SIG-M5 treated with dmso at 0.1 percent for 504 hours (cell line): Measurements from ENCODE around the gene MYO9B.
"Not testable (repeated sequence)": the region's sequence is repeated elsewhere in the genome, so short reads cannot be mapped to it uniquely, and the experiment has no call there.

Experiments used
- DNase-seq: peaks from one replicate; lab custom pipeline; 2025; ENCODE audit not compliant: unreplicated experiment; lab: John Stamatoyannopoulos, UW

Gene MYO9B

GRCh38 chr19:17171874-17172273 is 96.3 kb downstream of the MYO9B start:
- DNase-seq: no peak

- DNase-seq: no peak
Observed at GRCh38 chr19:17172624-17173345, 97.2 kb downstream of the MYO9B start.

GRCh38 chr19:17178291-17178690 is 102.7 kb downstream of the MYO9B start:
- no peak for DNase-seq

- DNase-seq: no peak
Observed at GRCh38 chr19:17180997-17181702, 105.6 kb downstream of the MYO9B start.

- DNase-seq: no peak
Observed at GRCh38 chr19:17183271-17183761, 107.7 kb downstream of the MYO9B start.

GRCh38 chr19:17183858-17184321 is 108.3 kb downstream of the MYO9B start:
- DNase-seq: peak; percentile 38

- no peak for DNase-seq
Observed at GRCh38 chr19:17184371-17184841, 108.8 kb downstream of the MYO9B start.

- DNase-seq: no peak
Observed at GRCh38 chr19:17185590-17185989, 110.0 kb downstream of the MYO9B start.

GRCh38 chr19:17191736-17192135 is 116.2 kb downstream of the MYO9B start:
- not testable (repeated sequence) for DNase-seq

- DNase-seq: no peak
Observed at GRCh38 chr19:17192751-17193150, 117.2 kb downstream of the MYO9B start.

- no peak for DNase-seq
Observed at GRCh38 chr19:17194608-17195007, 119.0 kb downstream of the MYO9B start.

- DNase-seq: no peak
Observed at GRCh38 chr19:17195106-17195505, 119.5 kb downstream of the MYO9B start.

- no peak for DNase-seq
Observed at GRCh38 chr19:17196610-17197009, 121.0 kb downstream of the MYO9B start.

GRCh38 chr19:17197666-17198065 is 122.1 kb downstream of the MYO9B start:
- no peak for DNase-seq

GRCh38 chr19:17200408-17201079 is 125.0 kb downstream of the MYO9B start:
- DNase-seq: no peak

- no peak for DNase-seq
Observed at GRCh38 chr19:17202249-17202648, 126.7 kb downstream of the MYO9B start.

GRCh38 chr19:17202713-17203112 is 127.1 kb downstream of the MYO9B start:
- DNase-seq: no peak

- DNase-seq: peak; percentile 29
Observed at GRCh38 chr19:17205237-17206140, 129.9 kb downstream of the MYO9B start.

GRCh38 chr19:17206736-17207581 is 131.4 kb downstream of the MYO9B start:
- DNase-seq: no peak
